BE2C (cell line): ENCODE data around the gene NPPA.

Source experiments
- DNase-seq: peaks from one replicate; pipeline ENCODE4 v3.0.0-alpha.2; 2020
- H3K27me3 ChIP-seq: fragments of 250-450 bp; sonication (Bioruptor Pico); 2 replicates; pipeline ENCODE4 v1.5.1; 2020; ENCODE audit warnings: mild to moderate bottlenecking
- H3K36me3 ChIP-seq: fragments of 250-450 bp; sonication (Bioruptor Pico); 2 replicates; pipeline ENCODE4 v1.5.1; 2020; ENCODE audit warnings: mild to moderate bottlenecking
- H3K4me1 ChIP-seq: fragments of 250-450 bp; sonication (Bioruptor Pico); 2 replicates; pipeline ENCODE4 v1.5.1; 2020
- H3K4me3 ChIP-seq: 2 replicates; pipeline ENCODE4 v1.5.1; 2011; ENCODE audit warnings: low read depth, low read length
- H3K9me3 ChIP-seq: fragments of 250-450 bp; sonication (Bioruptor Pico); 2 replicates; pipeline ENCODE4 v1.5.1; 2020
- TF ChIP-seq, protein P1 (sequence below): IDR thresholded peaks from 2 replicates; pipeline ENCODE4 v1.5.1; 2012; ENCODE audit warnings: mild to moderate bottlenecking, low read depth, low read length

The NPPA gene

GRCh38 chr1:11799896-11800295, 47.7 kb downstream of the NPPA start:
- no peak for DNase-seq
- Histone ChIP-seq H3K4me1 (0 out of 2 replicates have a peak, but pooled peaks cover 3% of the 10 kb centered on the region), H3K9me3 (no peaks in the 10 kb centered on the region), H3K27me3 (no peaks in the 10 kb centered on the region), H3K36me3 (no peaks in the 10 kb centered on the region), H3K4me3 (no peak overlapping the region)
- TF ChIP-seq, protein P1, sequence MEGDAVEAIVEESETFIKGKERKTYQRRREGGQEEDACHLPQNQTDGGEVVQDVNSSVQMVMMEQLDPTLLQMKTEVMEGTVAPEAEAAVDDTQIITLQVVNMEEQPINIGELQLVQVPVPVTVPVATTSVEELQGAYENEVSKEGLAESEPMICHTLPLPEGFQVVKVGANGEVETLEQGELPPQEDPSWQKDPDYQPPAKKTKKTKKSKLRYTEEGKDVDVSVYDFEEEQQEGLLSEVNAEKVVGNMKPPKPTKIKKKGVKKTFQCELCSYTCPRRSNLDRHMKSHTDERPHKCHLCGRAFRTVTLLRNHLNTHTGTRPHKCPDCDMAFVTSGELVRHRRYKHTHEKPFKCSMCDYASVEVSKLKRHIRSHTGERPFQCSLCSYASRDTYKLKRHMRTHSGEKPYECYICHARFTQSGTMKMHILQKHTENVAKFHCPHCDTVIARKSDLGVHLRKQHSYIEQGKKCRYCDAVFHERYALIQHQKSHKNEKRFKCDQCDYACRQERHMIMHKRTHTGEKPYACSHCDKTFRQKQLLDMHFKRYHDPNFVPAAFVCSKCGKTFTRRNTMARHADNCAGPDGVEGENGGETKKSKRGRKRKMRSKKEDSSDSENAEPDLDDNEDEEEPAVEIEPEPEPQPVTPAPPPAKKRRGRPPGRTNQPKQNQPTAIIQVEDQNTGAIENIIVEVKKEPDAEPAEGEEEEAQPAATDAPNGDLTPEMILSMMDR = no peak

DNA sequence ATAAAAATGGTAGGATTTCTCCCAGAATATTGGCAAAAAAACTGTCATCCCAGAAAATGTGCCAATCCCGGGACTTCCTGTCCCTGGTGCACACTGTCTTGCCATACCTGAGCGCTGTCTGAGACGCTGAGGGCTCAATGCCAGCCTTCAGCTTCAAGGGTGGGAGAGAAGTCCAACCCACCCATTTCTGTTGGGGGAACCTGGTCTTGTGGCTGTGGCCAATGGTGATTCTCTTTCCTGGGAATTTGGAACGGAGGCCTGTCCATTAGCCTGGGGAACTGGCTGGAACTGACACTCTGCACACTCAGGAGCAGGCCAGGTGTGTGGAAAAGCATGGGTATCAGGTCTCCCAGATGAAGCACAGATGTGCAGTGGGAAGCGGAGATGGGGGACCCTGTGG, 48.5 kb downstream of the NPPA start:
- TF ChIP-seq, protein P1 = no peak
- no peaks in the 10 kb centered on the region for H3K9me3 ChIP-seq
- no peaks in the 10 kb centered on the region for H3K36me3 ChIP-seq
- H3K27me3 ChIP-seq = no peaks in the 10 kb centered on the region
- no peak for DNase-seq
- no peak overlapping the region for H3K4me3 ChIP-seq
- H3K4me1 ChIP-seq = 0 out of 2 replicates have a peak, but pooled peaks cover 3% of the 10 kb centered on the region

DNA sequence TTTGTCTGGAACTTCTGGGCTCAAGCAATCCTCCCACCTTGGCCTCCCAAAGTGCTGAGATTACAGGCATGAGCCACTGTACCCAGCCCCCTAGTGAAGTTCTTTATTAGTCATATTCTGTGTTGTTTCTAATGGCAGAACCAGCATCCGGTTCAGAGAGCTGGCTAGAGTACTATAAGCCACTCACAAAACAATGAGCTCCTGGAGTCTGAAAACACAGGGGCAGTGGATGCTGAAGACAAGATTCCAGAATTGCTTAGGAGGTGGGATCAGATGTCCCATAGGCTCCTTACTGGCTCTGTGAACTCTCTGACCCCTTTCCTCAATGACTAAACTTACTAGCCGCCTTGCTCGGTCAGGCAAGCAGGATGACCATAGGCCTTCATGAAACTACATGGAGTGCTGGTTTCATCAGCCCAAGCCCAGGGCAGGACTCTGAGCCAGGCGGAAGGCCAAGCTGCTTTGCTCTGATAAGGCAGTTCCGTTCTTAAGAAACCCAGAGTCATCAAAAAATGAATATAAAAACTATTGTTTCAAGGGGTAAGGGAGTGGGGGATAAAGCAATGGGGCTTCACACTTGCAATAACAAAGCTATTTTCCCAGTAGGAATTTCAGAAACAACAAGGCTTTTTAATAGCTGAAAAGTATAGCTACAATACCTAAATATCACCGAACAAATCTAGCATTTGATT, 49.9 kb downstream of the NPPA start:
- H3K9me3 ChIP-seq = no peaks in the 10 kb centered on the region
- H3K36me3 ChIP-seq = no peaks in the 10 kb centered on the region
- TF ChIP-seq, protein P1 = no peak
- H3K4me3 ChIP-seq = no peak overlapping the region
- H3K4me1 ChIP-seq = no peaks in the 10 kb centered on the region
- H3K27me3 ChIP-seq = no peaks in the 10 kb centered on the region
- no peak for DNase-seq

GRCh38 chr1:11796036-11796828, 51.4 kb downstream of the NPPA start:
- Histone ChIP-seq H3K36me3 (no peaks in the 10 kb centered on the region), H3K4me3 (no peak overlapping the region), H3K9me3 (no peaks in the 10 kb centered on the region), H3K27me3 (no peaks in the 10 kb centered on the region), H3K4me1 (no peaks in the 10 kb centered on the region)
- TF ChIP-seq, protein P1 = no peak
- no peak for DNase-seq
